ENCODE measurements around the gene DIP2B.
"Not testable (repeated sequence)": the region's sequence is repeated elsewhere in the genome, so short reads cannot be mapped to it uniquely, and the experiment has no call there.

DIP2B gene

DNA sequence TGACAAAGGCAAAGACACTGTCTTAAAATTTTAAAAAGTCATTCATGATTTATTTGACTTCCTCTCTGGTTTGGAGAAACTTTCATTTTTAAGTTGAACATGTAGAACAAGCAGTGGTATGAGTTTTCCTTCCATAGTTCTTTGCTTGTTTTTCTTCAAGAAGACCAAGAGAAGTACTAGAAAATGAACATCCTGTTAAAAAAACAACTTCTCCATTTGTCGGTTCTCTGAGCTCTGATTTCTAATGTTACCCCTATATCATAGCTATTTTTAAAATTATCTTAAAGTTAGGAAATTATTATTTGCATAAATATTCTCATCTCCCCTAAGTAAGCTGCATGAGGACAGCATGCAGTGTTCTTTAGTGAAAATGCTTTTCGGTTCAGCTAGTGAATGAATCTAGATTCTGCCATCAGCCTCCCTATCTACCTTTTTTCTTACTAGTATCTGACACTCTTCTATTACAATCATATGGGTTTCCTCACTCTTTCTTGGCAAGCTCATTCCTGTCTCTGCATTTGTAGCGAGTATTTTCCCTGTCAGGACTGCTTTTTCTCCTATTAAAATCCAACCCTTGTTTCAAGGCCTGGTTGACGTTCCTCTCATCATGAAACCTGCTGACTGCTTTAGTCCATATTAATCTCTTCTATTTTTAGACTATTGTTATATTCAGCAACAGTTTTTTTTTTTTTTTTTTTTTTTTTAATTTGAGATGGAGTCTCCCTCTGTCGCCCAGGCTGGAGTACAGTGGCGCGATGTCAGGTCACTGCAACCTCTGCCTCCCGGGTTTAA lies 15.8 kb downstream of the DIP2B start:
- no peak for DNase-seq

DNA sequence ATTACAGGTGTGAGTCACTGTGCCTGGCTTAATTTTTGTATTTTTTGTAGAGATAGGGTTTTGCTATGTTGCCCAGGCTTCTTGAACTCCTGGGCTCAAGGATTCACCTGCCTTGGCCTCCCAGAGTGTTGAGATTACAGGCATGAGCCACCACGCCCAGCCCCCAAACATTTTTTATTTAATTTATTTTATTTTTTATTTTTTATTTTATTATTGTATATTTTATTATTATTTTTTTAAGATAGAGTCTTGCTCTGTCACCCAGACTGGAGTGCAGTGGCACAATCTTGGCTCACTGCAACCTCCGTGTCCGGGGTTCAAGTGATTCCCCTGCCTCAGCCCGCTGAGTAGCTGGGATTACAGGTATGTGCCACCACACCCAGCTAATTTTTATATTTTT lies 17.0 kb downstream of the DIP2B start:
- DNase-seq = not testable (repeated sequence)

DNA sequence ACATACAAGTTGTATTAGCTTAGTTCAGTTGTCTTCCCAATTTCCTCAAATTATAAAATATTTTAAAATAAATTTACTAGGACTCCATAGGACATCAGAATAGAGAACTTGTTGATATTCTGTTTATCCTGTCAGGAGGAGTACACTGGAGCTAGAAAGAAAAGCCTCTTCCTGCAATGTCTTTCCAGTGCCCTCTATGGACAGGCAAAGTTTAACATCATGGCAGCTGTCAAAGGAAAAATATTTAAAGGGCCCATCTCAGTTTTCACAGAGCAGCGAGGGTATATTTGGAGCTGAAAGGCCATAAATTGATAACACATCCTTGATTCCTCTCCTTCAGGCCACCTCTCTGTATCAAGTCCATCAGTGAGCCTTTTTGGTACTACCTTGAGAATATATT lies 19.0 kb downstream of the DIP2B start:
- DNase-seq = no peak

DNA sequence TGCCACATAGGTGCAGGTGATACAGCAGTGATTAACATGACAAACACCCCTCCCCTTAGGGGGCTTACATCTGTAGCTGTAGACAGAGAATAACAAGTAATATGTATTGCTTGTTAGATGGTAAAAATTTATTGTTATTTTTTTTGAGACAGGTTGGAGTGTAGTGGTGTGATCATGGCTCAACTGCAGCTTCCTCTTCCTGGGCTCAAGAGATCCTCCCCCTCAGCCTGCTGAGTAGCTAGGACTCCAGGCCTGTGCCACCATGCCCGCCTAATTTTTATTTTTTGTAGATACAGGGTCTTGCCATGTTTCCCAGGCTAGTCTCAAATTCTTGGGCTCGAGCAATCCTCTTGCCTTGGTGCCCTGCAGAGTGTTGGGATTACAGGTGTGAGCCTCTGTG lies 19.8 kb downstream of the DIP2B start:
- DNase-seq = no peak

DNA sequence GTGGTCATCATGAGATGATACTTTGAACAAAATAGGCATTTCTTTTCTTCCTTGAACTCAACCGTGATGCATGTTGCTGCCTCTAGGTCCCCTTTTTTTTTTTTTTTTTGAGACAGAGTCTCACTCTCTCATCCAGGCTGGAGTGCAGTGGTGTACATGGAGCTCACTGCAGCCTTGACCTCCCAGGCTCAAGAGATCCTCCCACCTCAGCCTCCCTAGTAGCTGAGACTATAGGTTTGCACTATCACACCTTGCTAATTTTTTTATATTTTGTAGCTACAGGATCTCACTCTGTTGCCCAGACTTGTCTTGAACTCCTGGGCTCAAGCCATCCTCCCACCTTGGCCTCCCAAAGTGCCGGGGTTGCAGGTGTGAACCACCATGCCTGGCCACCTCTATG lies 20.6 kb downstream of the DIP2B start:
- DNase-seq = no peak

DNA sequence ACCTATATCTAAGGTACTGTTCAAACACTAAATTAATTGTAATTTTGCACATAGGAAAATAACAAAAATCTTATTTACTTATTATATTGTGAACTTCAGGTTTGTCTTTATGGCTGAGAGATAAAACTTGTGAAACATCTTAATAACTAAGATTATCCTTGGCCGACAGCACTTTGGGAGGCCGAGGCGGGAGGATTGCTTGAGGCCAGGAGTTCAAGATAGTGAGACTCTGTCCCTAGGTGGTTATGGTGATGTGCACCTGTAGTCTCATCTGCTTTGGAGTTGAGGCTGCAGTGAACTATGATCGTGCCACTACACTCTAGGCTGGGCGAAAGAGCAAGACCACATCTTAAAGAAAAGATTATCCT lies 22.6 kb downstream of the DIP2B start:
- DNase-seq = no peak

DNA sequence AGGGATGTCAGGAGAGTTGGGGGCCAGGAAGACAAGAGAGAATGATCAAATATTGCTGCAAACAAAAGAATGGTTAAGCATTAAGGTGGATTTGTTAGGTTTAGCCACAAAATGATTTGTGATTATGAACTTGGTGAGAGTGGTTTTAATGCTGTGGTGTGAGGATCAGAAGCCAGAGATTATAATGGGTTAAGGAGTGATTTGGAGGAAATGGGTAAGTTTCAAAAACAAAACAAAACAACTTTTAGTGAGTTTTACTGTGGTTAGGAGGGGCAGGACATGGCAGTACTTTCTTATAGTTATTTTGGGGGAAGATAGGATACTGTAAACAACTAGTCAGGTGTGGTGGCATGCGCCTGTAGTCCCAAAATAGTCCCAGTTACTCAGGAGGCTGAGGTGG lies 24.0 kb downstream of the DIP2B start:
- DNase-seq = no peak

DNA sequence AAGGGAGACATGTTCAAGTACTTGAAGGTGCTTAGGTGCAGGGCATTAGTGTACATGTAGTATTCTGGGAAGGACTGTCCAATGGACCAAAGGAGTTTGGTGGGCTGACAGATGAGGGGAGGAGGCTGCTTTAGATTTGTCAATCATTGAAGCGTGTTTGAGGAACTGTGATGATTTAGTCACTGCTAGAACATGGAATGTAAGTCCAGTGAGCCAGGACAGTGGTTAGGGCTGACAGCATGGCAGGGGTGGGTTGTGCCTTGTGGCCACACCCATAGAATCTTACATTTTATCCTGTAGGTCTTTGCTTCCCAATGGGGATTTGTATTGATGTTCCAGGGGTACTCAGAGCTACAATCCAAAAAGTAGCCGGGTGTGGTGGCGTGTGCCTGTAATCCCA lies 24.6 kb downstream of the DIP2B start:
- DNase-seq = no peak

DNA sequence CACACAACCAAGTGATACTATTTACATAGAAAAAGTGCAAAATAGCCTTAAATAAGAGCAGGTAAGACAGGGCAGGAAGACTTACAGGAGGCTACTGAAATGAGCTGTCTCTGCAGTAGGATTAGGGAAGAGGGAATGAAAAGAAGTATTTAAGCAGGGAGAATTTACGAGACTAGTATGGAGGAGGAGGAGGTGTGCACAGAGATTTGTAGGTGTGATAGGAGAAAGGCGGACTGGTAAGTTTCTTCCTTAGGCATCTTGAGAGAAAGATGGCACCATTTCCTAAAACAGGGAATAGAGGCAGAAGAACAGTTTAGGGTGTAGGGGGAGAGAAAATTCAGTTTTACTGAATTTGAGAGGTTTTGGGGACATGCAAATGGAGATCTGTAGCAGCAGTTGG lies 25.7 kb downstream of the DIP2B start:
- DNase-seq = no peak

DNA sequence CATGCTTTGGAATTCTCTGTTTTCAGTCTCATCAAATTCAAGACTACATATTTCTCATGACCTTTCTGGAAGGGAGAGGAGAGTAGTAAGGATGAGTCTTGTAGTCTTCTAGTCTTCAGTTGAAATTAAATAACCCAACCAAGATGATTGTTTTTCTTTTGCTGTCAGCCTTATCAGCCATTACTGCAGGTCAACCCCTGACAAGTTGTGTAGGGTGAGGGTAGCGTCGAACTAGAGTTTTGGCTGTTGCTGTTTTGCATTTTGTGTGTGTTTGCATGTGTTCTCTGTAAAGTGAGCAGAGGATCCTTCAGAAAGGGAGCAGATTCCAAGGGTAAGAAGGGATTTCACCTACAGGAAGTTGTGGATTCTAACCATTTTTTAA lies 28.4 kb downstream of the DIP2B start:
- no peak for DNase-seq

DNA sequence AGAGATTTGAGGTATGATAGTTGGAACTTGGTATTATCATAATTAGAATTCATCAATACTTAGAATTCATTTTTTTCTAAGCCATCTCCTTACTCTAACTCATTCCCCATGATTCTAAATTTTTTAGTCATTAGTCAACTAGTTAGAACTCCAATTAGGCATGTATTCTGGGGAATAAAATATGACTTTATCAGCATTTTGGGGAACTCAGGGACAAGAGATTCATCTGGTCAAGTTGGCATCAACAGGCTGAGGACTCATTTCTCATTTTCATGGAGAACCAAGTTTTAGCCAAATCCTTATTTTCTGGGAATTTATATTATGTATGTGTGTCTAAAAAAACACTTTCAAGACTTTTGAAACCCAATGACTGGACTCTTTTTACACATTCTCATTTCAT lies 29.2 kb downstream of the DIP2B start:
- no peak for DNase-seq

DNA sequence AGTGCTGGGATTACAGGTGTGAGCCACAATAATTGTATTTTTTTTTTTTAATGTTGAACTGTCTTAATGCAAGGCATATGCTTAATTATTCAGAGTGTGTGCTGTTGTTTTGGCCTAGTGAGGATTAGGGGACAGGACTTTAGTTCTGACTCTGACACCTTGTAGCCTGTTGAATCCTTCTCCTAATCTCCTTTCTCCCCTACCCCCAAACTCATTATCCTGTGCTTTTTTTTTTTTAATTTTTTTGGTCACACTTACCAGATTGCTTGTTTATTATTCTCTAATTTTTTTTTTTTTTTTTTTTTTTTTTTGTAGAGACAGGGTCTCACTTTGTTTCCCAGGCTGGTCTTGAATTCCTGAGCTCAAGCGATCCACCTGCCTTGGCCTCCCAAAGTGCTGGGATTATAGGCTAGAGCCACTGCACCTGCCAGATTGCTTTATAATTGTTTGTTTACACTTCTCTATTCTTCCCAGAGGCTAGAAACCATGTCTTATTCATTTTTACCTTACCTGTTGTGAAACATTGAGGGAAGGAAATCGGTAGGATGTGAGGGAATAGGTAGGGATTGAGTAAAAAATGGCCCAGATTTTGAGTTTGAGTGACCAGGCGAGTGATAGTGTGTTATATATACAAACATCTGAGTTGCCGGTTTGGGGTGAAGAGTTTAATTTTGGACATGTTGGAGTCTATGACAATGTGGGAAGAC lies 32.2 kb downstream of the DIP2B start:
- no peak for DNase-seq

DNA sequence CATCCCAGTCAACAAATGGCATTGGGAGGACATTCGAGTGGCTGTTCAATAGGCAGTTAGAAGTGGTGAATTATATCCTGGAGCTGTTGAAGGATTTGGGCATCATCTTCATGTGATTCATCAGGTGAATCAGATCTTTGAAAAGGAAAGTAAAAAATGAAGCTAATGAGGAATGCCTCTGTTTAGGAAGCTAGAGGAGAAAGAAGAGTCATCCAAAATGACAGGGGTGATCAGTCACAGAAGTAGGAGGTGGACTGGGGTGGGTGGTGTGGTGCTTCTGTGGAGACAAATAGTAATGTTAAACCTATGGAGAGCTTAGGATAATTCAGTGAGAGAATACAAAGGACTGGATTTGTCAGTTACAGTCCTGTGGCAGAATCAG lies 32.7 kb downstream of the DIP2B start:
- DNase-seq = no peak

DNA sequence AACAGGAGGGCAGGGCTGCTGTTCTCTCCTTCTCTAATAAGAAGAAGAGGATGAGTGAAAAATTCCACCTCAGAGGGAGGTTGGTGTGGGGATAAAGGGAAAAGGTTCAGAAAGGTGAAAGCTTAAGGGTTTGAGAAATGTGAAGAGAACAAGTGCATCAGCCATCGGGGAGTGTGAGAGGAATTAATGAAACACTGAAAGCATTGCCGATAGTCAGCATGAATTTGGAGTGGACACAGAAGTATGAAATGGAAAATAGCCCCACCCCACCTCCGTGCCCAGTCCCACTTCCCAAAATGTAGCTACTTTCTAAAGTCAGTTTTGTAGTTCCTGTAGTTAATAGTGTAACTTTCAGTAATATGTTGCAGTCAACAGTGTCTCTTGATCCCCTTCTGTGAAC lies 33.4 kb downstream of the DIP2B start:
- no peak for DNase-seq

DNA sequence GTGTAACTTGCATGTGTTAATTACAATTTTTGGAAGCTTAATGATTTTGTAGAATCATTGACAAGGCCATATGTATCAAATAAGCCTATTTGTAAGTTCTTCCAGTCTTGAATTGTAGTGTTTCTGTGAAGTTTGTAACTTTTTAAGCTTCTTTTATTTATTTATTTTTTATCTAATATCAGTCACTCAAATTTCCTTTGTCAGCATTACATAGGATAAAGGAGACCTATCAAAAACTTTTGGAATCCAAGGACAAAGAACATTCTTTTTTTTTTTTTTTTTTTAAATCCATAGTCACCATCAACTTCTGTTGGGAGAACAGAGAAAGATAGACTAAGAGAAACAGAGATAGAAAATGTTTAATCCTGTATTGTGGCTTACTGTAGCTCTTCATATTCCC lies 36.4 kb downstream of the DIP2B start:
- no peak for DNase-seq

DNA sequence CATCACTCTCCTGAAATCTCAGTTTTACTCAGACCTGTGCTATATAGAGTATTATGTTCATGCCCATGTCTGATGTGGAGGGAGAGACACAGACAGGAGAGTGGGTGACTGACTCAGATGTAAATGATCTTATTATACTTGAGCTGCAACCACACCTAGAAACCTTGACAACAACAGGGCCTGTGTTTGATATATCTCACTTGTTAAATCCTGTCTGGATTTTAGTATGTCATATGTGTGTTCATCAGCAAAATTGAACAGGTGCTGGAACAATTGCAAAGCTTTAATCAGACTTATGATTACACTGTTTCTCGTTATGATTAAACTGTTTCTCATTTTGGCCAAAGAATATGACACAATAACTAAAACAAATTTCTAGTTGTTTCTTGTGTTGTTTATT lies 37.7 kb downstream of the DIP2B start:
- DNase-seq = no peak

DNA sequence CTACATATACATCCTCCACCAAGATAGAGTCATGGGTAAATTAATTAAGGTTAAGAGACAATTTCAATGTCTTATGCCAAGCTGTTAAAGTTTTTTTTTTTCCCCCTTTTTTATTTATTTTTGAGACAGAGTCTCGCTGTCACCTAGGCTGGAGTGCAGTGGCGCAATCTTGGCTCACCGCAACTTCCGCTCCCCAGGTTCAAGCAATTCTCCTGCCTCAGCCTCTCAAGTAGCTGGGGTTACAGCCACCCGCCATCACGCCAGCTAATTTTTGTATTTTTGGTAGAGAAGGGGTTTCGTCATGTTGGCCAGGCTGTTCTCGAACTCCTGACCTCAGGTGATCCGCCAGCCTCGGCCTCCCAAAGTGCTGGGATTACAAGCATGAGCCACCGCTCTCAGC lies 38.4 kb downstream of the DIP2B start:
- not testable (repeated sequence) for DNase-seq

DNA sequence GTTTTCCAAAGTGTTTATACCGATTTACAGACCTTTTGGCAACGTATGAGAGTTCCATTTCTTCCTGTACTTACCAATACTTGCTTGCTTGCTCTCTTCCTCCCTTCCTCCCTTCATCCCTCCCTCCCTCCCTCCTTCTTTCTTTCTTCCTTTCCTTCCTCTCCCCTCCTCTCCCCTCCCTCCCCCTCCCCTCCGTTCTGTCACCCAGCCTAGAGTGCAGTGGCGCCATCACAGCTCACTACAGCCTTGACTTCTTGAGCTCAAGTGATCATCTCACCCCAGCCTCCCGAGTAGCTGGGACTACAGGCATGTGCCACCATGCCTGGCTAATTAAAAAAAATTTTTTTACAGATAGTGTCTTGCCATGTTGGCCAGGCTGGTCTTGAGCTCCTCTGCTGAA lies 40.4 kb downstream of the DIP2B start:
- DNase-seq = no peak

DNA sequence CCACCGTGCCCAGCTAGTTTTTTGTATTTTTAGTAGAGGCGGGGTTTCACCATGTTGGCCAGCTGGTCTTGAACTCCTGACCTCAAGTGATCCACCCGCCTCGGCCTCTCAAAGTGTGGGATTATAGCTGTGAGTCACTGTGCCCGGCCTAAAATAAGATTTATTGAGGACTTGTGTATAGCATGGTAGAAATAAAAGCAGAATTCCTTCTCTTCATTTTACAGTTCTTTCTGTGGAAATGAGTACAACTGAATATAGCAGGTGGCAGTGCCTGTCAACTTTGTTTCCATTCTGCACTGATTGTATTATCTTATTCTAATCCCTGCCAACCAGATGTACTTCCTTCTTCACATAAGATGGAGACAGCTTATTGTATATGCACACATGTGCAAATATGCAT lies 41.0 kb downstream of the DIP2B start:
- DNase-seq = no peak

DNA sequence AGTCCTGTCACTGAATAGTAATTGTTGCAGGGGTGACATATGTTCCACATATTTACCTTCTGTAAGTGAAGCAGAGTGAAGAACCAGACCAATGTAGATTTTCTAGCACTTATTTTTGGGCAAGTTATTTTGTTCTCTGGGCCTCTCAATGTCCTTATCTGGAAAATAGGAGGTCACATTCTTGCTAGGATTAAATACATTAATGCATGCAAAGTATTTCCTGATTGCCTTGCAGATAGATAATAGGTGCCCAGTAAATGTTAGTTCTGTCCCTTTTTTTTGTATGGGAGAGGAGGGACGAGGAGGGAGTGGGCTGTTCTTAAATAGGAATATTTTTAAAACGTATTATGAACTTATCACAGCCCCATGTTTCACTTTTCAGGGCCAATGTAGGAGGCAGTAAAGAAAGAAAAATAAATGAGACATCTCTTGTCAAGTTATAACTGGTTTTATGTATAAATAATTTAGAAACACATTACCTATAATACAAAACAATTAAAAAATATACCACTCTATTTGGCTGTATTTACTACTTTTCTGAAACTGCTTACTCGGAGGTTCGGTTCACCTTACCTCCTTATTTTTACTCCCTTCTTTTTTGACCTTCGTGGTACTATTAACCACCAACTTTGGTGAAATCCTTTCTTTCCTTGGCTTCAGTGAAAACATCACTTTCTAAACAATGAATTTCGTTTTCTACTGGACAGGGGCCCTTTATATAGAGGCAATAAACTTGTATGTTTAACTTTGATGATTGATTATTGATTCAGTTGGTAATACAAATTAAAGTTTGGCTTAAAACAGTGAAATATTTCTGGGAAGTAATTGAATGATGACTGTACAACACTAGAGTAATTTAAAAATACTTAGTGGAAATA lies 41.9 kb downstream of the DIP2B start:
- no peak for DNase-seq

DNA sequence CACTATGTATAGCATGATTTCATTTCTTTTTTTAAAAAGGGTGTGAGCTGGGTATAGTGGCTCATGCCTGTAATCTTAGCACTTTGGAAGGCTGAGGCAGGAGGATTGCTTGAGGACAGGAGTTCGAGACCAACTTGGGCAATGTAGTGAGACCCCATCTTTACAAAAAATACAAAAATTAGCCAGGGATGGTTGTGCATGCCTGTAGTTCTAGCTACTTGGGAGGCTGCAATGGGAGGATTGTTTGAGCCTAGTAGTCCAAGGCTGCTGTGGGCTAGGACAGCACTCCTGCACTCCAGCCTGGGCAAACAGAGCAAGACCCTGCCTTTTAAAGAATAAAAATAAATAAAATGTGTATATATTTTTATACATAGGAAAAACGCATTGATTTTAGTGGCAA lies 43.0 kb downstream of the DIP2B start:
- no peak for DNase-seq

DNA sequence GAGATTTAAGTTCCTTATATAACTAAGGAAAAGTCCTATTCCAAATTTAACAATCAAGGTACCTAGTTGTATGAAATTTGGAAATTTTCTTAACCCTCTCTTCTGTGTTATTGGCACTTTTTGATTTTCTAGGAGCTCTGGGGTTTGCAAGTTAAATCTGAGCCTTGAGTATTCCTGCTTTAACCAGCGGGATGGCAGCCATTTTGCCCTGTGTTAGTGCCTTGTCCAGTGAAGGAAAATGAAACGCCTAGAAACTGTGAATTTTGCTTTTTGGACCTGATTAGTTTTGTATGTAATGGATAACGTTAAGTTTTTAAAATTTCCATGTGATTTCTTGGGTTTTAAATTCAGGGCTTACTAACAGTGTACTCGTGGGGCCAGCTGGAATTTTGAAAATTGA lies 45.1 kb downstream of the DIP2B start:
- no peak for DNase-seq
